ENCODE results near the gene C22orf39.
A peak's percentile ranks its signal among the peaks of the same experiment; 100 is the strongest.
"Not testable (repeated sequence)": the region's sequence is repeated elsewhere in the genome, so short reads cannot be mapped to it uniquely, and the experiment has no call there.

Gene C22orf39

GRCh38 chr22:19453718-19454117 is 6.2 kb upstream of the C22orf39 start:
- no peak for DNase-seq (ENCODE audit: low spot score)

GRCh38 chr22:19451570-19451969 is 4.1 kb upstream of the C22orf39 start:
- DNase-seq (ENCODE audit: low spot score): no peak

- no peak for DNase-seq (ENCODE audit: low spot score)
These were observed 3.1 kb upstream of the C22orf39 start for GRCh38 chr22:19450363-19451175.

- DNase-seq (ENCODE audit: low spot score): no peak
These were observed 1.9 kb upstream of the C22orf39 start for GRCh38 chr22:19449422-19449767.

GRCh38 chr22:19448739-19449421 is 1.4 kb upstream of the C22orf39 start:
- DNase-seq (ENCODE audit: low spot score): no peak

- peak; percentile 64 for DNase-seq (ENCODE audit: low spot score)
These were observed 631 bp upstream of the C22orf39 start for GRCh38 chr22:19448076-19448607.

- DNase-seq (ENCODE audit: low spot score): peak; percentile 51
These were observed 745 bp downstream of the C22orf39 start for GRCh38 chr22:19446603-19447329.

- DNase-seq (ENCODE audit: low spot score): not testable (repeated sequence)
These were observed 2.1 kb downstream of the C22orf39 start for GRCh38 chr22:19445279-19445982.

- DNase-seq (ENCODE audit: low spot score): no peak
These were observed 3.8 kb downstream of the C22orf39 start for GRCh38 chr22:19443544-19444211.

GRCh38 chr22:19442166-19442565 is 5.3 kb downstream of the C22orf39 start:
- DNase-seq (ENCODE audit: low spot score): no peak

- no peak for DNase-seq (ENCODE audit: low spot score)
These were observed 6.9 kb downstream of the C22orf39 start for GRCh38 chr22:19440411-19441195.

GRCh38 chr22:19438298-19438697 is 9.2 kb downstream of the C22orf39 start:
- no peak for DNase-seq (ENCODE audit: low spot score)

- not testable (repeated sequence) for DNase-seq (ENCODE audit: low spot score)
These were observed 10.9 kb downstream of the C22orf39 start for GRCh38 chr22:19436444-19437161.

GRCh38 chr22:19434829-19435580 is 12.5 kb downstream of the C22orf39 start:
- DNase-seq (ENCODE audit: low spot score): no peak

- DNase-seq (ENCODE audit: low spot score): no peak
These were observed 13.1 kb downstream of the C22orf39 start for GRCh38 chr22:19434401-19434800.

GRCh38 chr22:19432133-19432851 is 15.2 kb downstream of the C22orf39 start, which contains the start of gene MRPL40:
Gene MRPL40 (plus strand): TSS chr22:19432545. CDS start chr22:19432555, 10 bp downstream.
- peak; percentile 97 for DNase-seq (ENCODE audit: low spot score)

- DNase-seq (ENCODE audit: low spot score): peak; percentile 86
These were observed 15.8 kb downstream of the C22orf39 start, which contains the start of gene HIRA for GRCh38 chr22:19431649-19432132. Gene HIRA (minus strand): TSS chr22:19431733. CDS start chr22:19431476, 257 bp downstream.

Data from AG08396 (cell line).